Fibroblast of lung (primary cell): ENCODE data around the gene OSGIN1.

Experiments
- CTCF ChIP-seq, 2 donors: IDR thresholded peaks in 1 of 2; conservative IDR thresholded peaks in 1 of 2; 1 replicate in 1 of 2; 2 replicates in 1 of 2; pipeline ENCODE4 v1.5.1; 2011 to 2012; ENCODE audit warnings: low read length in 2 of 2, control low read depth in 1 of 2, inconsistent platforms in 1 of 2, low read depth in 1 of 2, mild to moderate bottlenecking in 1 of 2
- EZH2 ChIP-seq: IDR thresholded peaks from 2 replicates; pipeline ENCODE4 v1.5.1; 2012; ENCODE audit warnings: low read length, control low read depth, mild to moderate bottlenecking; ENCODE audit errors: missing control alignments

GRCh38 chr16:83967838-83968305, 14.8 kb downstream of the OSGIN1 start, which contains the start of gene NECAB2:
- TF ChIP-seq CTCF (conservative IDR thresholded peaks at IDR 0.05 in 1 of 2, IDR thresholded peaks at IDR 0.05 in 1 of 2; ENCODE audit: low read depth in 1 of 2, low read length in 2 of 2) = peak; percentile 30 to 40
- no peak for TF ChIP-seq EZH2
